SK-N-SH (cell line): Measurements from ENCODE around the gene ATP6V1G2.

Experiments used
- CTCF ChIP-seq: fragments of 200-600 bp; sonication (generic); IDR thresholded peaks from 2 replicates; pipeline ENCODE4 v1.6.1; 2017; ENCODE audit warnings: antibody characterized with exemption, mild to moderate bottlenecking, moderate library complexity
- EP300 ChIP-seq, 2 experiments: IDR thresholded peaks; 2 replicates each; pipeline versions ENCODE4 v1.4.0 to v1.6.1; 2012; ENCODE audit warnings: borderline replicate concordance in 1 of 2, low read depth in 1 of 2, low read length in 1 of 2
- EZH2phosphoT487 ChIP-seq: fragments of 200-600 bp; sonication (generic); IDR thresholded peaks from 2 replicates; pipeline ENCODE4 v1.6.1; 2017; ENCODE audit warnings: low read depth, mixed run types, mild to moderate bottlenecking, antibody characterized with exemption, moderate library complexity, borderline replicate concordance
- MAX ChIP-seq: IDR thresholded peaks from 2 replicates; pipeline ENCODE4 v1.4.0; 2012; ENCODE audit warnings: low read depth
- POLR2AphosphoS5 ChIP-seq: IDR thresholded peaks from 2 replicates; pipeline ENCODE4 v1.6.1; 2012; ENCODE audit warnings: low read depth, low read length
- SIN3A ChIP-seq: IDR thresholded peaks from 2 replicates; pipeline ENCODE4 v1.6.1; 2012; ENCODE audit warnings: low read depth, mild to moderate bottlenecking, low read length, moderate library complexity, borderline replicate concordance
- SMC3 ChIP-seq: IDR thresholded peaks from 2 replicates; pipeline ENCODE4 v1.6.1; 2012; ENCODE audit warnings: low read depth, low read length, improper control_type of control experiment
- TF ChIP-seq, protein P1 (sequence below): IDR thresholded peaks from 2 replicates; pipeline ENCODE4 v1.6.1; 2012; ENCODE audit warnings: mild to moderate bottlenecking, low read depth, low read length, moderate library complexity
- TF ChIP-seq, protein P2 (sequence below): fragments of 150-350 bp; IDR thresholded peaks from 2 replicates; pipeline ENCODE4 v1.6.1; 2016; ENCODE audit warnings: mild to moderate bottlenecking, low read depth, low read length

- TF ChIP-seq SMC3 (no peak), EZH2phosphoT487 (no peak), CTCF (no peak), MAX (no peak), SIN3A (no peak), EP300 (IDR thresholded peaks at IDR 0.05; ENCODE audit: borderline replicate concordance in 1 of 2, low read depth in 1 of 2, low read length in 1 of 2) (no peak), POLR2AphosphoS5 (no peak)
- TF ChIP-seq, protein P1, sequence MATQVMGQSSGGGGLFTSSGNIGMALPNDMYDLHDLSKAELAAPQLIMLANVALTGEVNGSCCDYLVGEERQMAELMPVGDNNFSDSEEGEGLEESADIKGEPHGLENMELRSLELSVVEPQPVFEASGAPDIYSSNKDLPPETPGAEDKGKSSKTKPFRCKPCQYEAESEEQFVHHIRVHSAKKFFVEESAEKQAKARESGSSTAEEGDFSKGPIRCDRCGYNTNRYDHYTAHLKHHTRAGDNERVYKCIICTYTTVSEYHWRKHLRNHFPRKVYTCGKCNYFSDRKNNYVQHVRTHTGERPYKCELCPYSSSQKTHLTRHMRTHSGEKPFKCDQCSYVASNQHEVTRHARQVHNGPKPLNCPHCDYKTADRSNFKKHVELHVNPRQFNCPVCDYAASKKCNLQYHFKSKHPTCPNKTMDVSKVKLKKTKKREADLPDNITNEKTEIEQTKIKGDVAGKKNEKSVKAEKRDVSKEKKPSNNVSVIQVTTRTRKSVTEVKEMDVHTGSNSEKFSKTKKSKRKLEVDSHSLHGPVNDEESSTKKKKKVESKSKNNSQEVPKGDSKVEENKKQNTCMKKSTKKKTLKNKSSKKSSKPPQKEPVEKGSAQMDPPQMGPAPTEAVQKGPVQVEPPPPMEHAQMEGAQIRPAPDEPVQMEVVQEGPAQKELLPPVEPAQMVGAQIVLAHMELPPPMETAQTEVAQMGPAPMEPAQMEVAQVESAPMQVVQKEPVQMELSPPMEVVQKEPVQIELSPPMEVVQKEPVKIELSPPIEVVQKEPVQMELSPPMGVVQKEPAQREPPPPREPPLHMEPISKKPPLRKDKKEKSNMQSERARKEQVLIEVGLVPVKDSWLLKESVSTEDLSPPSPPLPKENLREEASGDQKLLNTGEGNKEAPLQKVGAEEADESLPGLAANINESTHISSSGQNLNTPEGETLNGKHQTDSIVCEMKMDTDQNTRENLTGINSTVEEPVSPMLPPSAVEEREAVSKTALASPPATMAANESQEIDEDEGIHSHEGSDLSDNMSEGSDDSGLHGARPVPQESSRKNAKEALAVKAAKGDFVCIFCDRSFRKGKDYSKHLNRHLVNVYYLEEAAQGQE = no peak
- TF ChIP-seq, protein P2, sequence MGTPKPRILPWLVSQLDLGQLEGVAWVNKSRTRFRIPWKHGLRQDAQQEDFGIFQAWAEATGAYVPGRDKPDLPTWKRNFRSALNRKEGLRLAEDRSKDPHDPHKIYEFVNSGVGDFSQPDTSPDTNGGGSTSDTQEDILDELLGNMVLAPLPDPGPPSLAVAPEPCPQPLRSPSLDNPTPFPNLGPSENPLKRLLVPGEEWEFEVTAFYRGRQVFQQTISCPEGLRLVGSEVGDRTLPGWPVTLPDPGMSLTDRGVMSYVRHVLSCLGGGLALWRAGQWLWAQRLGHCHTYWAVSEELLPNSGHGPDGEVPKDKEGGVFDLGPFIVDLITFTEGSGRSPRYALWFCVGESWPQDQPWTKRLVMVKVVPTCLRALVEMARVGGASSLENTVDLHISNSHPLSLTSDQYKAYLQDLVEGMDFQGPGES = no peak
These were observed 9.9 kb upstream of the ATP6V1G2 start for GRCh38 chr6:31556307-31556706.
